HepG2 (cell line): Measurements from ENCODE around the gene FAF1. TPM values are rescaled to one million over a fixed set of nuclear protein-coding genes. Genes with fewer than 3 reads are reported as not detected.

Source experiments
- ATF7-NPFF ChIP-seq: sonication (generic); formaldehyde crosslinking; IDR thresholded peaks from 2 replicates; pipeline ENCODE4 v1.8.1; 2023; ENCODE audit warnings: mild to moderate bottlenecking, low read depth, missing genetic modification reagents, moderate library complexity
- CEBPG ChIP-seq: IDR thresholded peaks from 2 replicates; pipeline ENCODE4 v1.6.1; 2016
- CENPX ChIP-seq: sonication (generic); formaldehyde crosslinking; IDR thresholded peaks from 2 replicates; pipeline ENCODE4 v1.9.0; 2021; ENCODE audit warnings: mild to moderate bottlenecking, missing genetic modification reagents, moderate library complexity
- CREM ChIP-seq, 2 experiments: sonication (generic) in 1 of 2; formaldehyde crosslinking in 1 of 2; IDR thresholded peaks; 2 replicates each; pipeline versions ENCODE4 v1.4.0 to v1.6.1; 2016 to 2020; ENCODE audit warnings: antibody characterized with exemption in 1 of 2, mild to moderate bottlenecking in 1 of 2, missing genetic modification reagents in 1 of 2
- FOXC1 ChIP-seq: sonication (generic); formaldehyde crosslinking; IDR thresholded peaks from 2 replicates; pipeline ENCODE4 v1.8.0; 2022; ENCODE audit warnings: mild to moderate bottlenecking, missing genetic modification reagents, borderline replicate concordance
- HOXD1 ChIP-seq: sonication (generic); formaldehyde crosslinking; IDR thresholded peaks from 2 replicates; pipeline ENCODE4 v1.5.0; 2020; ENCODE audit warnings: missing genetic modification reagents
- ISL2 ChIP-seq: sonication (generic); formaldehyde crosslinking; IDR thresholded peaks from 2 replicates; pipeline ENCODE4 v1.5.0; 2020; ENCODE audit warnings: missing genetic modification reagents
- KAT2B ChIP-seq: fragments of 150-350 bp; IDR thresholded peaks from 2 replicates; pipeline ENCODE4 v1.6.1; 2014; ENCODE audit warnings: low read depth, low read length, borderline replicate concordance
- MTA1 ChIP-seq: sonication (generic); formaldehyde crosslinking; IDR thresholded peaks from 2 replicates; pipeline ENCODE4 v1.4.0; 2020; ENCODE audit warnings: missing genetic modification reagents, mild to moderate bottlenecking, borderline replicate concordance
- MYNN ChIP-seq: sonication (generic); formaldehyde crosslinking; IDR thresholded peaks from 2 replicates; pipeline ENCODE4 v1.4.0; 2020; ENCODE audit warnings: mild to moderate bottlenecking, low read depth, missing genetic modification reagents
- RARG ChIP-seq: sonication (generic); formaldehyde crosslinking; IDR thresholded peaks from 2 replicates; pipeline ENCODE4 v1.4.0; 2020; ENCODE audit warnings: low read depth, mild to moderate bottlenecking, missing genetic modification reagents
- RELA ChIP-seq: sonication (generic); formaldehyde crosslinking; IDR thresholded peaks from 2 replicates; pipeline ENCODE4 v1.4.0; 2020; ENCODE audit warnings: missing genetic modification reagents
- RXRA ChIP-seq: sonication (generic); formaldehyde crosslinking; IDR thresholded peaks from 2 replicates; pipeline ENCODE4 v1.5.1; 2020; ENCODE audit warnings: missing genetic modification reagents
- SOX5 ChIP-seq: IDR thresholded peaks from 2 replicates; pipeline ENCODE4 v1.6.1; 2016; ENCODE audit warnings: borderline replicate concordance
- SYNCRIP ChIP-seq: fragments of 200-400 bp; formaldehyde crosslinking; IDR thresholded peaks from 2 replicates; pipeline ENCODE4 v1.6.1; 2018; ENCODE audit warnings: mild to moderate bottlenecking, low read depth, low read length; ENCODE audit not compliant: insufficient read depth
- ZBTB42 ChIP-seq: sonication (generic); formaldehyde crosslinking; IDR thresholded peaks from 2 replicates; pipeline ENCODE4 v1.5.0; 2020; ENCODE audit warnings: mild to moderate bottlenecking, missing genetic modification reagents
- ZFP90 ChIP-seq: sonication (generic); formaldehyde crosslinking; IDR thresholded peaks from 2 replicates; pipeline ENCODE4 v1.8.0; 2022; ENCODE audit warnings: missing genetic modification reagents, mild to moderate bottlenecking, inconsistent platforms, borderline replicate concordance
- ZNF20 ChIP-seq: sonication (generic); formaldehyde crosslinking; IDR thresholded peaks from 2 replicates; pipeline ENCODE4 v1.4.0; 2020; ENCODE audit warnings: mild to moderate bottlenecking, moderate library complexity, missing genetic modification reagents
- ZNF331 ChIP-seq: sonication (generic); formaldehyde crosslinking; IDR thresholded peaks from 2 replicates; pipeline ENCODE4 v1.4.0; 2020; ENCODE audit warnings: missing genetic modification reagents
- ZNF558 ChIP-seq: sonication (generic); formaldehyde crosslinking; IDR thresholded peaks from 2 replicates; pipeline ENCODE4 v1.9.0; 2022; ENCODE audit warnings: mild to moderate bottlenecking, missing genetic modification reagents, borderline replicate concordance
- ZNF878 ChIP-seq: sonication (generic); formaldehyde crosslinking; IDR thresholded peaks from 2 replicates; pipeline ENCODE4 v1.8.1; 2023; ENCODE audit warnings: mild to moderate bottlenecking, missing genetic modification reagents, moderate library complexity
- polyA plus RNA-seq, 8 experiments: library from polyadenylated mRNA; depleted of rRNA in 3 of 8; stranded (reverse) in 7 of 8; unstranded in 1 of 8; fragments of >200 nt; fragmentation: Illumina TruSeq in 4 of 8; extraction: Trizol in 4 of 8; gene quantifications; 2 replicates each; pipeline versions ENCODE4 v1.2.1 to v1.2.3, GENCODE V29; 2011 to 2016; ENCODE audit warnings: low read depth in 4 of 8, missing spikeins in 1 of 8, mixed read lengths in 1 of 8; ENCODE audit not compliant: insufficient read depth in 1 of 8
- total RNA-seq, 5 experiments: library from RNA; depleted of rRNA; stranded (reverse); fragments of >200 nt; fragmentation: Illumina TruSeq; extraction: Trizol; gene quantifications; 2 replicates each; pipeline ENCODE4 v1.2.3, GENCODE V29; 2016; ENCODE audit warnings: low read depth in 1 of 5
- TF ChIP-seq, protein P1 (sequence below): sonication (generic); formaldehyde crosslinking; IDR thresholded peaks from 2 replicates; pipeline ENCODE4; 2020; ENCODE audit warnings: missing genetic modification reagents, mild to moderate bottlenecking, borderline replicate concordance
- TF ChIP-seq, protein P2 (sequence below): IDR thresholded peaks from 2 replicates; pipeline ENCODE4 v1.6.1; 2016; ENCODE audit warnings: control low read depth
- TF ChIP-seq, protein P3 (sequence below): sonication (generic); formaldehyde crosslinking; IDR thresholded peaks from 2 replicates; pipeline ENCODE4 v1.4.0; 2020; ENCODE audit warnings: missing genetic modification reagents
- TF ChIP-seq, protein P4 (sequence below): sonication (generic); formaldehyde crosslinking; IDR thresholded peaks from 2 replicates; pipeline ENCODE4 v1.8.0; 2022; ENCODE audit warnings: mild to moderate bottlenecking, missing genetic modification reagents

Gene FAF1
- total and polyA plus RNA-seq, 2 of the 13 experiments (the other 11 are each of a cell fraction or from before 2014, with no cell fraction given): 19.4 to 63.3 TPM

DNA sequence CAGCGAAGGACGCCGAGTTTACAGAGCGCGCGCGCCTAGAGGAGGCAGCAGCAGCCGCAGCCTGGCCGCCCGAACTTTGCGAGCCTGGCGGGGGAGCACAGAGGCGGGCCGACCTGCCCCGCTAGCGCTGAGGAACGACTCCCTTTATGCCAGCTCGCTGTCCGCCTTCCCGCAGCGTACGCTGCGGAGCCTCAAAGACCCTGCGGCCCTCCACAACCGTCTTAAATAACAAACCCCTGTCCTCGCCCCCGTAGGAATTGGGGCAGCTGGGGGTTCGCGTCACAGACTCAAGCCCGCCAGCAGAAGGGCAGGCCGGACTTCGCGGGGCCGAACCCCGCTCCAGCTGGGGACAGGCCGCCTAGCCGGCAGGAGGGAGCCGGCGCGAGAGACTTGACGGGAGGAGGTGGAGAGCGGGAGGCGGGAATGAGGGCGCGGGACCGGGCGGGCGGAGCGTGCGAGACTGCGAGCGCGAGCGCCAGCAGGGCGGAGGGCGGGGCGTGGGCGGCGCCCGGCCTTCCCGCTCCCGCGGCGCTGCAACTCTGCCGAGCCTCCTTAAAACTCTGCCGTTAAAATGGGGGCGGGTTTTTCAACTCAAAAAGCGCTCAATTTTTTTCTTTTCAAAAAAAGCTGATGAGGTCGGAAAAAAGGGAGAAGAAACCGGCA, 8.2 kb upstream of the FAF1 start (continued):
- TF ChIP-seq, protein P1, sequence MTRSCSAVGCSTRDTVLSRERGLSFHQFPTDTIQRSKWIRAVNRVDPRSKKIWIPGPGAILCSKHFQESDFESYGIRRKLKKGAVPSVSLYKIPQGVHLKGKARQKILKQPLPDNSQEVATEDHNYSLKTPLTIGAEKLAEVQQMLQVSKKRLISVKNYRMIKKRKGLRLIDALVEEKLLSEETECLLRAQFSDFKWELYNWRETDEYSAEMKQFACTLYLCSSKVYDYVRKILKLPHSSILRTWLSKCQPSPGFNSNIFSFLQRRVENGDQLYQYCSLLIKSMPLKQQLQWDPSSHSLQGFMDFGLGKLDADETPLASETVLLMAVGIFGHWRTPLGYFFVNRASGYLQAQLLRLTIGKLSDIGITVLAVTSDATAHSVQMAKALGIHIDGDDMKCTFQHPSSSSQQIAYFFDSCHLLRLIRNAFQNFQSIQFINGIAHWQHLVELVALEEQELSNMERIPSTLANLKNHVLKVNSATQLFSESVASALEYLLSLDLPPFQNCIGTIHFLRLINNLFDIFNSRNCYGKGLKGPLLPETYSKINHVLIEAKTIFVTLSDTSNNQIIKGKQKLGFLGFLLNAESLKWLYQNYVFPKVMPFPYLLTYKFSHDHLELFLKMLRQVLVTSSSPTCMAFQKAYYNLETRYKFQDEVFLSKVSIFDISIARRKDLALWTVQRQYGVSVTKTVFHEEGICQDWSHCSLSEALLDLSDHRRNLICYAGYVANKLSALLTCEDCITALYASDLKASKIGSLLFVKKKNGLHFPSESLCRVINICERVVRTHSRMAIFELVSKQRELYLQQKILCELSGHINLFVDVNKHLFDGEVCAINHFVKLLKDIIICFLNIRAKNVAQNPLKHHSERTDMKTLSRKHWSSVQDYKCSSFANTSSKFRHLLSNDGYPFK (CRISPR knock-in tag): peak; percentile 70; the same call in 1 of the 2 replicates
- 0 out of 2 replicates have a peak, but pooled peaks have one; percentile 46 for TF ChIP-seq RARG
- TF ChIP-seq ZNF331 (CRISPR knock-in tag): 0 out of 2 replicates have a peak, but pooled peaks have one; percentile 11
- no peak for TF ChIP-seq MYNN (CRISPR knock-in tag)
- TF ChIP-seq CEBPG (CRISPR knock-in tag): no peak
- TF ChIP-seq SYNCRIP: no peak
- TF ChIP-seq FOXC1 (CRISPR knock-in tag): peak; percentile 70; the same call in 1 of the 2 replicates
- TF ChIP-seq ZBTB42 (CRISPR knock-in tag): no peak; the same call in 1 of the 2 replicates
- no peak for TF ChIP-seq KAT2B
- TF ChIP-seq SOX5 (CRISPR knock-in tag): no peak
- TF ChIP-seq, protein P2, sequence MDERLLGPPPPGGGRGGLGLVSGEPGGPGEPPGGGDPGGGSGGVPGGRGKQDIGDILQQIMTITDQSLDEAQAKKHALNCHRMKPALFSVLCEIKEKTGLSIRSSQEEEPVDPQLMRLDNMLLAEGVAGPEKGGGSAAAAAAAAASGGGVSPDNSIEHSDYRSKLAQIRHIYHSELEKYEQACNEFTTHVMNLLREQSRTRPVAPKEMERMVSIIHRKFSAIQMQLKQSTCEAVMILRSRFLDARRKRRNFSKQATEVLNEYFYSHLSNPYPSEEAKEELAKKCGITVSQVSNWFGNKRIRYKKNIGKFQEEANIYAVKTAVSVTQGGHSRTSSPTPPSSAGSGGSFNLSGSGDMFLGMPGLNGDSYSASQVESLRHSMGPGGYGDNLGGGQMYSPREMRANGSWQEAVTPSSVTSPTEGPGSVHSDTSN (CRISPR knock-in tag): no peak
- TF ChIP-seq ISL2: peak; percentile 56; the same call in 1 of the 2 replicates
- TF ChIP-seq, protein P3, sequence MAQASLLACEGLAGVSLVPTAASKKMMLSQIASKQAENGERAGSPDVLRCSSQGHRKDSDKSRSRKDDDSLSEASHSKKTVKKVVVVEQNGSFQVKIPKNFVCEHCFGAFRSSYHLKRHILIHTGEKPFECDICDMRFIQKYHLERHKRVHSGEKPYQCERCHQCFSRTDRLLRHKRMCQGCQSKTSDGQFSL (CRISPR knock-in tag): no peak
- TF ChIP-seq MTA1 (CRISPR knock-in tag): 0 out of 2 replicates have a peak, but pooled peaks have one; percentile 24
- 0 out of 2 replicates have a peak, but pooled peaks have one; percentile 52 for TF ChIP-seq ZNF558 (CRISPR knock-in tag)
- TF ChIP-seq ZNF878 (CRISPR knock-in tag): 0 out of 2 replicates have a peak, but pooled peaks have one; percentile 58
- TF ChIP-seq, protein P4, sequence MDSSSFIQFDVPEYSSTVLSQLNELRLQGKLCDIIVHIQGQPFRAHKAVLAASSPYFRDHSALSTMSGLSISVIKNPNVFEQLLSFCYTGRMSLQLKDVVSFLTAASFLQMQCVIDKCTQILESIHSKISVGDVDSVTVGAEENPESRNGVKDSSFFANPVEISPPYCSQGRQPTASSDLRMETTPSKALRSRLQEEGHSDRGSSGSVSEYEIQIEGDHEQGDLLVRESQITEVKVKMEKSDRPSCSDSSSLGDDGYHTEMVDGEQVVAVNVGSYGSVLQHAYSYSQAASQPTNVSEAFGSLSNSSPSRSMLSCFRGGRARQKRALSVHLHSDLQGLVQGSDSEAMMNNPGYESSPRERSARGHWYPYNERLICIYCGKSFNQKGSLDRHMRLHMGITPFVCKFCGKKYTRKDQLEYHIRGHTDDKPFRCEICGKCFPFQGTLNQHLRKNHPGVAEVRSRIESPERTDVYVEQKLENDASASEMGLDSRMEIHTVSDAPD (CRISPR knock-in tag): peak; percentile 16; the same call in 1 of the 2 replicates
- TF ChIP-seq RXRA (CRISPR knock-in tag): peak; percentile 24; the same call in 1 of the 2 replicates
- TF ChIP-seq ZNF20 (CRISPR knock-in tag): no peak
- no peak for TF ChIP-seq CREM (IDR thresholded peaks at IDR 0.05)
- no peak for TF ChIP-seq CREM (CRISPR knock-in tag; IDR thresholded peaks at IDR 0.05)
- TF ChIP-seq ZFP90: peak; percentile 40; the same call in 1 of the 2 replicates
- no peak for TF ChIP-seq RELA
- TF ChIP-seq CENPX (CRISPR knock-in tag): no peak
- peak; percentile 61; the same call in 1 of the 2 replicates for TF ChIP-seq HOXD1 (CRISPR knock-in tag)
- peak; percentile 54 for TF ChIP-seq ATF7-NPFF (CRISPR knock-in tag)
